Coronary artery (tissue), 2 donors: ENCODE results near the gene WDR47.

ENCODE experiments used
- DNase-seq: peaks from one replicate; pipeline ENCODE4 v3.0.0-alpha.2; 2017; ENCODE audit warnings: low spot score
- H3K27ac ChIP-seq, 2 donors: fragments of 200-600 bp; sonication (generic); one replicate each; pipeline ENCODE4 v1.5.1; 2016 to 2019
- H3K4me3 ChIP-seq: fragments of 200-600 bp; sonication (generic); 2 replicates; pipeline ENCODE4 v1.5.1; 2016; ENCODE audit warnings: mild to moderate bottlenecking, moderate library complexity
- CTCF ChIP-seq: fragments of 200-600 bp; sonication (generic); IDR thresholded peaks from one replicate; pipeline ENCODE4 v1.5.1; 2019; ENCODE audit warnings: antibody characterized with exemption

The WDR47 gene

GRCh38 chr1:108925920-108926319, 116.0 kb downstream of the WDR47 start:
- no peak overlapping the region for H3K4me3 ChIP-seq
- no peak overlapping the region for H3K27ac ChIP-seq
- no peak for DNase-seq
- TF ChIP-seq CTCF, result no peak
